Transverse colon (tissue), 4 donors: ENCODE data around the gene WFDC1. TPM values are rescaled to one million over a fixed set of nuclear protein-coding genes. Genes with fewer than 3 reads are reported as not detected.
A peak's percentile ranks its signal among the peaks of the same experiment; 100 is the strongest.

ENCODE experiments used
- DNase-seq: peaks from one replicate; pipeline ENCODE4 v3.0.0-alpha.2; 2019
- H3K27ac ChIP-seq, 4 donors: fragments of 200-600 bp; sonication (generic); 2 replicates each; pipeline ENCODE4 v1.5.1; 2016 to 2018; ENCODE audit warnings: inconsistent platforms in 4 of 4
- H3K27me3 ChIP-seq: fragments of 200-600 bp; sonication (generic); 2 replicates; pipeline ENCODE4 v1.5.1; 2017; ENCODE audit warnings: inconsistent platforms
- H3K36me3 ChIP-seq, 4 donors: fragments of 200-600 bp; sonication (generic); 2 replicates each; pipeline ENCODE4 v1.5.1; 2017 to 2019; ENCODE audit warnings: inconsistent platforms in 4 of 4
- H3K4me1 ChIP-seq, 4 donors: fragments of 200-600 bp; sonication (generic); 2 replicates each; pipeline ENCODE4 v1.5.1; 2017 to 2020; ENCODE audit warnings: inconsistent platforms in 4 of 4
- H3K4me3 ChIP-seq, 4 donors: fragments of 200-600 bp; sonication (generic); 1 replicate in 1 of 4; 2 replicates in 3 of 4; pipeline versions ENCODE4 v1.5.1 to v1.6.1; 2017 to 2019; ENCODE audit warnings: inconsistent platforms in 4 of 4
- H3K9me3 ChIP-seq, 2 donors: fragments of 200-600 bp; sonication (generic); 2 replicates each; pipeline ENCODE4 v1.5.1; 2017 to 2019; ENCODE audit warnings: inconsistent platforms in 2 of 2
- CTCF ChIP-seq, 5 experiments: fragments of 200-600 bp in 3 of 5; fragments of 450-650 bp in 2 of 5; sonication (generic) in 3 of 5; IDR thresholded peaks; 1 replicate in 2 of 5; 2 replicates in 3 of 5; pipeline ENCODE4 v1.5.1; 2016 to 2017; ENCODE audit warnings: antibody characterized with exemption in 5 of 5, inconsistent platforms in 3 of 5, mild to moderate bottlenecking in 2 of 5, moderate library complexity in 1 of 5
- EP300 ChIP-seq: sonication (generic); formaldehyde crosslinking; IDR thresholded peaks from one replicate; pipeline ENCODE4 v1.6.1; 2017; ENCODE audit warnings: antibody characterized with exemption, low read depth
- POLR2A ChIP-seq: fragments of 450-650 bp; IDR thresholded peaks from one replicate; pipeline ENCODE4 v1.6.1; 2016; ENCODE audit warnings: antibody characterized with exemption, mild to moderate bottlenecking, moderate library complexity
- POLR2AphosphoS5 ChIP-seq, 3 donors: sonication (generic); formaldehyde crosslinking; IDR thresholded peaks; one replicate each; pipeline ENCODE4 v1.6.1; 2016; ENCODE audit warnings: antibody characterized with exemption in 3 of 3
- WGBS, 2 donors: methylation state at CpG; one replicate each; pipeline ENCODE4 v1.1.5; 2018; ENCODE audit warnings: low coverage in 1 of 2; 5-methylcytosine and 5-hydroxymethylcytosine counted together
- in situ Hi-C, 4 donors: fragments of 200-750 bp; cut with MboI; loops; one replicate each; pipeline versions ENCODE4 v1.15.0 to v1.15.1; 2017; ENCODE audit warnings: low sequenced_read_pairs in 3 of 4, low pct_ligation_motif_present in 1 of 4, low pct_unique_long_range_greater_than_20kb in 1 of 4
- intact Hi-C: fragments of 100-400 bp; cut with DNase I; formaldehyde crosslinking; loops from one replicate; pipeline ENCODE4 v1.15.1; 2023; ENCODE audit warnings: low total_unique reads
- total RNA-seq, 4 donors: library from RNA; depleted of rRNA; stranded (reverse); fragments of >200 nt; gene quantifications; one replicate each; pipeline ENCODE4 v1.1.0, GENCODE V29; 2016

WFDC1 gene
- total RNA-seq, 4 donors from 2014 or later, result 5.6 to 91.3 (median 7.0) TPM

GRCh38 chr16:84347161-84347560 lies 52.5 kb downstream of the WFDC1 start:
- in situ Hi-C loops, result no loop called here
- H3K36me3 ChIP-seq, result no peaks in the 10 kb centered on the region
- H3K4me1 ChIP-seq, result peaks cover 0 to 44% (median 32%) of the 10 kb centered on the region in 4 donors
- H3K4me3 ChIP-seq, result no peak overlapping the region
- intact Hi-C loops, result no loop called here
- H3K9me3 ChIP-seq, result no peaks in the 10 kb centered on the region
- no peaks in the 10 kb centered on the region for H3K27me3 ChIP-seq
- H3K27ac ChIP-seq, result no peak overlapping the region
- 89% methylated on average over 9 of the region's 9 CpGs; no CpG with 5 or more reads in 1 of the 2 donors for WGBS, 2 donors
- TF ChIP-seq EP300, result no peak
- TF ChIP-seq POLR2AphosphoS5 (IDR thresholded peaks at IDR 0.05), result no peak
- TF ChIP-seq POLR2A, result no peak
- no peak for TF ChIP-seq CTCF (IDR thresholded peaks at IDR 0.05)
- DNase-seq, result no peak

- no peak overlapping the region for H3K4me3 ChIP-seq
- no peaks in the 10 kb centered on the region for H3K27me3 ChIP-seq
- TF ChIP-seq POLR2AphosphoS5 (IDR thresholded peaks at IDR 0.05) (no peak), CTCF (IDR thresholded peaks at IDR 0.05) (no peak), EP300 (no peak)
- intact Hi-C loops, result no loop called here
- no peaks in the 10 kb centered on the region for H3K9me3 ChIP-seq
- peak overlapping the region in 3 of 4 donors; percentile 82 to 87 (median 86) for H3K27ac ChIP-seq
- no peaks in the 10 kb centered on the region for H3K36me3 ChIP-seq
- WGBS, 2 donors, result 59 to 73% methylated on average over 3 to 6 of the region's 6 CpGs
- peaks cover 0 to 38% (median 29%) of the 10 kb centered on the region in 4 donors for H3K4me1 ChIP-seq
- DNase-seq, result no peak
- in situ Hi-C loops, result no loop called here
These were observed 53.8 kb downstream of the WFDC1 start for GRCh38 chr16:84348386-84348888.

- in situ Hi-C loops (no loop called here), intact Hi-C loops (no loop called here)
- DNase-seq, result peak; percentile 74
- peaks cover 0 to 38% (median 29%) of the 10 kb centered on the region in 4 donors for H3K4me1 ChIP-seq
- no peaks in the 10 kb centered on the region for H3K36me3 ChIP-seq
- H3K4me3 ChIP-seq, result no peak overlapping the region
- WGBS, 2 donors, result 41 to 51% methylated on average over 8 to 11 of the region's 11 CpGs
- TF ChIP-seq EP300 (peak; percentile 3), POLR2AphosphoS5 (IDR thresholded peaks at IDR 0.05) (peak in 2 of 3 donors; percentile 41 to 42), POLR2A (peak; percentile 4), CTCF (IDR thresholded peaks at IDR 0.05) (no peak)
- no peaks in the 10 kb centered on the region for H3K27me3 ChIP-seq
- no peaks in the 10 kb centered on the region for H3K9me3 ChIP-seq
- peak overlapping the region; percentile 82 to 87 (median 84) for H3K27ac ChIP-seq
These were observed 55.4 kb downstream of the WFDC1 start for GRCh38 chr16:84349862-84350684.

GRCh38 chr16:84350685-84351400 lies 56.2 kb downstream of the WFDC1 start:
- in situ Hi-C loops, result no loop called here
- peaks cover 0 to 38% (median 29%) of the 10 kb centered on the region in 4 donors for H3K4me1 ChIP-seq
- H3K4me3 ChIP-seq, result no peak overlapping the region
- H3K27ac ChIP-seq, result peak overlapping the region; percentile 82 to 87 (median 84)
- intact Hi-C loops, result no loop called here
- no peaks in the 10 kb centered on the region for H3K9me3 ChIP-seq
- WGBS, 2 donors, result 52 to 83% methylated on average over 5 to 16 of the region's 16 CpGs
- H3K36me3 ChIP-seq, result no peaks in the 10 kb centered on the region
- no peak for DNase-seq
- TF ChIP-seq CTCF (IDR thresholded peaks at IDR 0.05), result no peak
- no peak for TF ChIP-seq POLR2AphosphoS5 (IDR thresholded peaks at IDR 0.05)
- TF ChIP-seq EP300, result no peak
- no peak for TF ChIP-seq POLR2A
- H3K27me3 ChIP-seq, result no peaks in the 10 kb centered on the region
